ENCODE results near the gene RTEL1. TPM values are rescaled to one million over a fixed set of nuclear protein-coding genes. Genes with fewer than 3 reads are reported as not detected.

The RTEL1 gene
- total RNA-seq, 1 donor: 13.5 TPM

DNA sequence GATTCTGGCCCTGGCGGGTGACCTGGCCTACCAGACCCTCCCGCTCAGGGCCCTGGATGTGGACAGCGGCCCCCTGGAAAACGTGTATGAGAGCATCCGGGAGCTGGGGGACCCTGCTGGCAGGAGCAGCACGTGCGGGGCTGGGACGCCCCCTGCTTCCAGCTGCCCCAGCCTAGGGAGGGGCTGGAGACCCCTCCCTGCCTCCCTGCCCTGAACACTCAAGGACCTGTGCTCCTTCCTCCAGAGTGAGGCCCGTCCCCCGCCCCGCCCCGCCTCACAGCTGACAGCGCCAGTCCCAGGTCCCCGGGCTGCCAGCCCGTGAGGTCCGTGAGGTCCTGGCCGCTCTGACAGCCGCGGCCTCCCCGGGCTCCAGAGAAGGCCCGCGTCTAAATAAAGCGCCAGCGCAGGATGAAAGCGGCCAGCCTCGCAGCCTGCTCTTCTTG, 80.6 kb downstream of the RTEL1 start:
- DNase-seq (ENCODE audit: low read depth in 2 of 3, low spot score in 2 of 3): peak in 1 of 3 donors; percentile 37

- DNase-seq (ENCODE audit: low read depth in 2 of 3, low spot score in 2 of 3): peak; percentile 47 to 69 (median 50)
These were observed 81.3 kb downstream of the RTEL1 start, which contains the start of gene SLC2A4RG for GRCh38 chr20:63739130-63740069. SLC2A4RG (plus strand) TSS chr20:63739776; CDS start chr20:63739913, 137 bp downstream.

- peak; percentile 19 to 36 (median 31) for DNase-seq (ENCODE audit: low read depth in 2 of 3, low spot score in 2 of 3)
These were observed 82.0 kb downstream of the RTEL1 start for GRCh38 chr20:63740070-63740626.

GRCh38 chr20:63740627-63741353, 82.7 kb downstream of the RTEL1 start:
- DNase-seq (ENCODE audit: low read depth in 2 of 3, low spot score in 2 of 3): peak; percentile 36 to 72 (median 53)

DNA sequence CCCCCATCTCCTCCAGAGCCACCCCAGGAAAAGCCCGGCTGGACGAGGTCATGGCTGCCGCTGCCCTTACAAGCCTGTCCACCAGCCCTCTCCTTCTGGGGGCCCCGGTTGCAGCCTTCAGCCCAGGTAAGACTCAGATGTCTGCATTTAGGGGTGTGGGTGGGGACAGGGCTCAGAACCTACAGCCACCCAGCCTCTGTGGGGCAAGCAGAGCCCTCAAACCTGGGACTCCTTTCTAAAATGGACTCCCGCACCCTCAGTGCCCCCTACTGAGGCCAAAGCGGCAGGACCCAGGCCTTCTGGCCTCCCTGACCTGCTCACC, 83.2 kb downstream of the RTEL1 start:
- DNase-seq (ENCODE audit: low read depth in 2 of 3, low spot score in 2 of 3): no peak

DNA sequence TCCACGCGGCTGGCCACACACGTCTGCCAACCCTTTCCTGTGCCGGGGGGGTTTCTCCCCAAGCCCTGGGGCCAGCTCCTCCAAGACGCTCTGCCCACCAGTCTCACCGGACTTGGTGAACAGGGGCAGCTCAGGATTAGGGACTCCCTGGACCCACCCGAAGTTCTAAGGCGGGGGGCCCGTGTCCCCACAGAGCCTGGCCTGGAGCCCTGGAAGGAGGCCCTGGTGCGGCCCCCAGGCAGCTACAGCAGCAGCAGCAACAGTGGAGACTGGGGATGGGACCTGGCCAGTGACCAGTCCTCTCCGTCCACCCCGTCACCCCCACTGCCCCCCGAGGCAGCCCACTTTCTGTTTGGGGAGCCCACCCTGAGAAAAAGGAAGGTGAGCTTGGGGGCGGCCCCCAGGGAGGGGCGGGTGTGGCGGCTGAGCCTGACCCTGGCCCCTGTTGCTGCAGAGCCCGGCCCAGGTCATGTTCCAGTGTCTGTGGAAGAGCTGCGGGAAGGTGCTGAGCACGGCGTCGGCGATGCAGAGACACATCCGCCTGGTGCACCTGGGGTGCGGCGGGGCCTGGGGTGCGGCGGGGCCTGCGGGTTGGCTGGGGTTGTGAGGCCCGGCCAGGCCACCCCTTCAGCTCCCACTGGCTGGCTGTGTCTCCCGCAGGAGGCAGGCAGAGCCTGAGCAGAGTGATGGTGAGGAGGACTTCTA, 83.7 kb downstream of the RTEL1 start:
- DNase-seq (ENCODE audit: low read depth in 2 of 3, low spot score in 2 of 3): no peak

GRCh38 chr20:63742381-63743024, 84.4 kb downstream of the RTEL1 start:
- no peak for DNase-seq (ENCODE audit: low read depth in 2 of 3, low spot score in 2 of 3)

DNA sequence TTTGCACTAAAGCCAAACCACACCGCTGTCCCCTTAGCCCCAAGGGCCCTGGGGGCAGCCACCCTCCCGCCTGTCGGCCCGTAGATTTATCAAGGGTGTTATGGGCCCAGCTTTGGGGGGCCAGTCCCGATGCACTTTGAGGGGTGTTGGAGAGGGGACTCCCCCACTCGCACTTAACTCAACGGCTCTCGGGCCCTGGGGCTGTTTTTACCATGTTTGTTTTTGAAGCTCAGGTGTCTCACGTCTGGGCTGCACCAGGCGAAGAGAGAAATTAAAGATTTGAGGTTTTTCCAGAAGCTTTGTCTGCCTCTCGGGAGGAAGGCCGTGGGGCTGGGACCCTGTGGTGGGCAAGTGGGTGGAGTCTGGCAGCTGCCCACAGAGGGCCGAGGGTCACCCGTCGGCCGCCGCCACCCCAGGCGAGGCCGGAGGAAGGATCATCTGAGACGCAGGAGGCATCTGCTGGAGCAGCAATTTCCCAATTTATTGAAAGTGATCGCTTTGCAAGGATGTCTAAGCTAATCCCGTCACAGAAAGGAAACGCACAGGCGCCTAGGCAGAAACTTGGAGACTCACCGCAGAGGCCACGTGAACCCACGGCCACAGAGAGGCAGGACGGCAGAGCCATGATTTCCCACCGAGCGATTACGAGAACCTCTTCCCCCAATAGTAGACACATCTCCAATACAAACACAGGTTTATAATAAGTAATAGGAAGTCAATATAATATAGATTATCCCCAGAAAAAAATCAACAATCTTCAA, 85.3 kb downstream of the RTEL1 start:
- DNase-seq (ENCODE audit: low read depth in 2 of 3, low spot score in 2 of 3): no peak

GRCh38 chr20:63744158-63744557, 86.0 kb downstream of the RTEL1 start:
- DNase-seq (ENCODE audit: low read depth in 2 of 3, low spot score in 2 of 3): no peak

DNA sequence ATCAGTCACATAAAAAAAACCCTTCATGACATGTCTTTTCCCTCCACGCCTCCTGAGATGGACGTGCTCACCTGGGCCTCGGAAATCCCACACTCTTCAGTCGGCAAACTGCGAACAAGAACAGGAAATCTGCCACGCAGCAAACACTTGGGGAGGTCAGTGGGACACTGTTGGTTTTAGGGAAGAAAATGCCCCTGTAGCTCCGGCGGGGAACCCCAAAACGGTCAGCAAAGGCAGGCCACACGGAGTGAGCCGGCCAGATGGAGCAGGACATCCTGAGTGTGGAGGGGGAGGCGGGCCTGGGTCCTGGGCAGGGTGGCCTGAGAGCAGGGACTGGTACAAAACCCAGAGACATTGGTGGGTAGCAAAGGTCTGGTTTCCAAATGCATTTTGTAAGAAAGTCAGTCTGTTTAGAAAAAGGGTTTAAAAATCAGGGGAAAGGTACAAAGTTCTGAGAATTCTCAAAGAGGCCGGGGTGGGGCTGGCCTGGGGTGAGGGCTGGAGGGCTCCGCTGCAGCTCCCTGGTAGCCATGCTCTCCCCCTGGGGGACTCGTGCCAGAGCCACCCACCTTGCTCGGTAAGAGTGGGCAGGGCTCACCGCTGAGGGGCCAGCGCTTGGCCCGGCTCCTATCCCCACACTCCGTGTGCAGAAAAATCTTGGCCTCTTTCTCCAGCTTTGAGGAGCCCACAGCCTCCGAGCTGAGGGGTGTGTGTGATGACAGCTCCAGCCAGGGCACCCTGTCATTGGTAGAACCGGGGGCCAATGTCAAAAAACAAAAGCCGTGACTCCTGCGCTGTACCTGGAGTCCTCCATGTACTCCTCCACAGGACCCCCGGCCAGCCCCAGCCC, 86.7 kb downstream of the RTEL1 start:
- DNase-seq (ENCODE audit: low read depth in 2 of 3, low spot score in 2 of 3): no peak

GRCh38 chr20:63745424-63745805, 87.3 kb downstream of the RTEL1 start:
- no peak for DNase-seq (ENCODE audit: low read depth in 2 of 3, low spot score in 2 of 3)

Small RNA genes lying within 50 kb of the gene (small RNA-seq; reads per million reads assigned to genes)
- gene LIME1 (not detected), gene TNFRSF6B (not detected)

Other genes with a start within 250 kb of the RTEL1 start
- gene KCNQ2, start 185.7 kb upstream of the RTEL1 start, total RNA-seq: 0.27 TPM
- gene EEF1A2, start 159.2 kb upstream of the RTEL1 start, total RNA-seq: 0.27 TPM
- gene PPDPF, start 137.5 kb upstream of the RTEL1 start, total RNA-seq: 87.3 TPM
- gene PTK6, start 120.9 kb upstream of the RTEL1 start, total RNA-seq: under 0.01 TPM
- not detected for gene SRMS, start 110.6 kb upstream of the RTEL1 start, total RNA-seq
- 1.3 TPM for gene FNDC11, start 104.2 kb upstream of the RTEL1 start, total RNA-seq
- 69.7 TPM for gene HELZ2, start 84.1 kb upstream of the RTEL1 start, total RNA-seq
- gene GMEB2, start 31.2 kb upstream of the RTEL1 start, total RNA-seq: 11.8 TPM
- 97.2 TPM for gene STMN3, start 4.9 kb upstream of the RTEL1 start, total RNA-seq
- 0.54 TPM for gene TNFRSF6B, start 38.3 kb downstream of the RTEL1 start, total RNA-seq
- gene ARFRP1, start 49.7 kb downstream of the RTEL1 start, total RNA-seq: 52.0 TPM
- gene ZGPAT, start 49.7 kb downstream of the RTEL1 start, total RNA-seq: 33.4 TPM
- 15.6 TPM for gene LIME1, start 78.4 kb downstream of the RTEL1 start, total RNA-seq
- gene SLC2A4RG, start 81.5 kb downstream of the RTEL1 start, total RNA-seq: 14.3 TPM
- 36.4 TPM for gene ZBTB46, start 173.0 kb downstream of the RTEL1 start, total RNA-seq
- 0.27 TPM for gene ABHD16B, start 203.2 kb downstream of the RTEL1 start, total RNA-seq
- gene TPD52L2, start 207.0 kb downstream of the RTEL1 start, total RNA-seq: 47.7 TPM
- gene DNAJC5, start 236.8 kb downstream of the RTEL1 start, total RNA-seq: 38.5 TPM

Data from hematopoietic multipotent progenitor cell (in vitro differentiated cells).